IPS-20b (cell line): ENCODE measurements around the gene RAB8B.

ENCODE experiments used
- H3K27ac ChIP-seq: one replicate; pipeline ENCODE4 v1.5.1; 2013; ENCODE audit warnings: low read length
- H3K27me3 ChIP-seq: 2 replicates; pipeline ENCODE4 v1.6.1; 2013; ENCODE audit warnings: mild to moderate bottlenecking, low read length, inconsistent platforms; ENCODE audit not compliant: insufficient read depth
- H3K36me3 ChIP-seq: 2 replicates; pipeline ENCODE4 v1.6.1; 2013; ENCODE audit warnings: low read depth, mild to moderate bottlenecking, inconsistent platforms, low read length, moderate library complexity; ENCODE audit not compliant: insufficient read depth
- H3K4me1 ChIP-seq: 2 replicates; pipeline ENCODE4 v1.6.1; 2013; ENCODE audit warnings: mild to moderate bottlenecking, control low read depth, inconsistent platforms, low read length, moderate library complexity; ENCODE audit not compliant: insufficient read depth
- H3K4me3 ChIP-seq: 2 replicates; pipeline ENCODE4 v1.5.1; 2013; ENCODE audit warnings: mild to moderate bottlenecking, low read length, inconsistent platforms
- H3K9ac ChIP-seq: 2 replicates; pipeline ENCODE4 v1.6.1; 2013; ENCODE audit warnings: low read depth, mild to moderate bottlenecking, inconsistent platforms, low read length, moderate library complexity
- H3K9me3 ChIP-seq: 2 replicates; pipeline ENCODE4 v1.6.1; 2013; ENCODE audit warnings: mild to moderate bottlenecking, low read depth, low read length, inconsistent platforms; ENCODE audit not compliant: insufficient read depth

The RAB8B gene

DNA sequence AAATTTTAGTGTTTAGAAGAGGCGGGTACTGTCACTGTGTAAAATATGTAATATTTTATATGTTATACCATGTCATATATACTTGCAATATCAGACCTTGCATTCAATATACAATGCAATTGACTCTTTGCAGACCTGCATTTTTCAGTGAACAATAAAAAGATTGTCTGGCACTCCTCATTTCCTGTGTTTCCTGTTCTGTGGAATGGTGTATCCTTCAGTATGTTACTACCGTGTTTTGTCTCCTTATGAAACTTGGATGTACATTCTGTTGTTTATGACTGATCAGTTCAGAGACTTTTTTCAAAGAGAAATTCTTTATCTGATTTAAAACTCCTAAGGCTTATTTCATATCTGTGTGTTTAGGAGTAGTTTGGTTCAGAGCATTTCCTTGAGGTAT is 119.5 kb downstream of the RAB8B start:
- Histone ChIP-seq H3K4me3 (no peak overlapping the region), H3K9me3 (no peaks in the 10 kb centered on the region), H3K27me3 (no peaks in the 10 kb centered on the region), H3K4me1 (peaks cover 19% of the 10 kb centered on the region), H3K9ac (no peak overlapping the region), H3K27ac (no peak overlapping the region), H3K36me3 (peaks cover 20% of the 10 kb centered on the region)

DNA sequence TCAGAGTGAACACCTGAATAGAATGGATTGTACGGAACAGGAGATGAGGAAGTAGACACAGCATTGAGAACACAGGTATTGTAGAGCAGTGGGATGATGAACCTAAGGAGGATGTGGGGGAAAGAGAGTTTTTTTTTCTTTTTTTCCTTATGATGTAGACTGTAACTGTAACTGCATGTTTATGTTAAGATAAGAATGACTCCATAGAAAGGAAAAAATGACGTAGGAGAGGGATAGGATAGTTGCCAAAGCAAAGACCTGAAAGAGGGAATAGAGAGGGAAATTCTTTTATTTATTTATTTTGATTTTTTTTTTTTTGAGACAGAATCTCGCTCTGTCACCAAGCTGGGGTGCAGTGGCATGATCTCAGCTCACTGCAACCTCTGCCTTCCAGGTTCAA is 121.2 kb downstream of the RAB8B start:
- peaks cover 13% of the 10 kb centered on the region for H3K36me3 ChIP-seq
- no peak overlapping the region for H3K9ac ChIP-seq
- H3K9me3 ChIP-seq, result no peaks in the 10 kb centered on the region
- no peaks in the 10 kb centered on the region for H3K27me3 ChIP-seq
- H3K27ac ChIP-seq, result no peak overlapping the region
- H3K4me3 ChIP-seq, result no peak overlapping the region
- peaks cover 33% of the 10 kb centered on the region for H3K4me1 ChIP-seq

DNA sequence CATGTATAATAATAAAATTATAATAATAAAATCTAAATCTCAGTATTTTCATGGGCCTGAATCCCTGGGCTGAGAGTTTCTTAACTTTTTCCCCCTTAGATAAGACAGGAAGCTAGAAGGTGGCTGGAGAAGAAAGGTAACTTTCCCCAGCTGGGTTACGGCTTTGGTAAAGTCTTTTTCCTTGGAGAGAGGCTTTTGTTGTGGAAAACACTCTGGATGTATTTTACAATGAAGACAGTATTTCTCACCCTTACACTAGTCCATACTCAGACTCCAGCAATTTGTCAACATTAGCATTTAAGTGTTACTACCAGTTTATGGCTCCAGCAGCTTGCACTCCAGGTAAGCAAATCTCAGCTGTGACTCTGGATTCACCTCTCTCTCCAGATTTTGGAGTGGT is 122.9 kb downstream of the RAB8B start:
- no peaks in the 10 kb centered on the region for H3K27me3 ChIP-seq
- no peaks in the 10 kb centered on the region for H3K36me3 ChIP-seq
- H3K4me1 ChIP-seq, result peaks cover 42% of the 10 kb centered on the region
- H3K9ac ChIP-seq, result no peak overlapping the region
- H3K27ac ChIP-seq, result no peak overlapping the region
- H3K4me3 ChIP-seq, result peak overlapping the region; percentile 40
- no peaks in the 10 kb centered on the region for H3K9me3 ChIP-seq

DNA sequence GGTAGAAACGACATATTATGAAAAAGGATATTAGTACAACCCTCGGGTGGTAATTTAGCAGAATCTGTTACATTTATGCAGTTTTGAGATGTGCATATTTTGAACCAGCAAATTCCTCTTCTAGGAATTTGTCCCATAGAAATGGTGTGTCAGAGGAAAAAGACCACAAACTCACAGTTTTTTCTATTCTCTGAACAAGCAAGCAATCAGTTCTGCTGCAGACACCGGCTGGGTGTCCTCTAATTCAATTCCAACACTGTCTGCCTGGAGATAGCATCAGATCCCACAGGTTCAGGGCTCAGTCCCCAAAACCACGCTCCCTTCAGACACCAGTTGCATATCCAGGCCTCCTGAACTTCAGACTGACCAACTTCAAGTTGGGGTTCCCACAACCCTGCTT is 124.4 kb downstream of the RAB8B start:
- Histone ChIP-seq H3K4me3 (no peak overlapping the region), H3K27me3 (no peaks in the 10 kb centered on the region), H3K4me1 (peaks cover 42% of the 10 kb centered on the region), H3K27ac (no peak overlapping the region), H3K36me3 (no peaks in the 10 kb centered on the region), H3K9ac (no peak overlapping the region), H3K9me3 (no peaks in the 10 kb centered on the region)

DNA sequence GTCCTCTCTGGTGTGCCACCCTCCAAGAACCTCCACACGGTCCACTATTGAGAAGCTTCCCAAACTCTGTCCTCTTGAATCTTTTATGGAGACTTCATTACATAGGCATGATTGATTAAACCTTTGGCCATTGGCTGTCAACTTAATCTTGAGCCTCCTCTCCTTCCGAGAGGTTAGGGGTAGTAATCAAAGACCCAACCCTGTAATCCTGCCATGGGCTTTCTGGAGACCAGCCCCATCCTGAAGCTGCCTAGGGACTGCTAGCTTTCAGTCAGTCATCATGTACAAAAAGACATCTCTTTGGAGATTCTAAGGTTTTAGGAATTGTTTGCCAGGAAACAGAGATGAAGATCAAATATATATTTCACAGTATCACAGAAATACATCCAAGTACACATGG is 125.0 kb downstream of the RAB8B start:
- Histone ChIP-seq H3K4me1 (peaks cover 42% of the 10 kb centered on the region), H3K27ac (no peak overlapping the region), H3K4me3 (no peak overlapping the region), H3K27me3 (no peaks in the 10 kb centered on the region), H3K9ac (no peak overlapping the region), H3K9me3 (no peaks in the 10 kb centered on the region), H3K36me3 (no peaks in the 10 kb centered on the region)
